ENCODE data around the gene HAUS8.

The HAUS8 gene

DNA sequence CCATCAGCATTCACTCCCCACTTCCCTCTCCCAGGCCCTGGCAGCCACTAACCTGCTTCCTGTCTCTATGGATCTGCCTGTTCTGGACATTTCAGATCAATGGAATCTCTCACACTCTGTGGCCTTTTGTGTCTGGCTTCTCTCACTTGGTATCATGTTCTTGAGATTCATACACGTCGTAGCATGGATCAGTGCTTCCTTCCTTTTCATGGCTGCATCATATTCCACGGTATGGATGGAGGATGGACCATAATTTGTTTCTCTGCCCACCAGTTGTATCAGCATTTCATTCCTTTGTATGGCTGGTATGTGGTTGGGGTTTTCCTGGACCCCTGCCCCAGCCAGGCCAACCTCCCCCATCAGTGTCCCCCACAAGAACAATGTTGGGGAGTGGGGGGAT lies 36.5 kb upstream of the HAUS8 start:
- H3K9me3 Mint-ChIP-seq: no peaks in the 10 kb centered on the region
- peaks cover 16% of the 10 kb centered on the region for H3K36me3 Mint-ChIP-seq (ENCODE audit: low read depth)
- no peak overlapping the region for H3K27ac Mint-ChIP-seq
- H3K27me3 Mint-ChIP-seq (ENCODE audit: low read depth): no peaks in the 10 kb centered on the region
- H3K4me3 Mint-ChIP-seq: no peak overlapping the region
- H3K4me1 Mint-ChIP-seq: peaks cover 14% of the 10 kb centered on the region
- TF ChIP-seq, protein P1, sequence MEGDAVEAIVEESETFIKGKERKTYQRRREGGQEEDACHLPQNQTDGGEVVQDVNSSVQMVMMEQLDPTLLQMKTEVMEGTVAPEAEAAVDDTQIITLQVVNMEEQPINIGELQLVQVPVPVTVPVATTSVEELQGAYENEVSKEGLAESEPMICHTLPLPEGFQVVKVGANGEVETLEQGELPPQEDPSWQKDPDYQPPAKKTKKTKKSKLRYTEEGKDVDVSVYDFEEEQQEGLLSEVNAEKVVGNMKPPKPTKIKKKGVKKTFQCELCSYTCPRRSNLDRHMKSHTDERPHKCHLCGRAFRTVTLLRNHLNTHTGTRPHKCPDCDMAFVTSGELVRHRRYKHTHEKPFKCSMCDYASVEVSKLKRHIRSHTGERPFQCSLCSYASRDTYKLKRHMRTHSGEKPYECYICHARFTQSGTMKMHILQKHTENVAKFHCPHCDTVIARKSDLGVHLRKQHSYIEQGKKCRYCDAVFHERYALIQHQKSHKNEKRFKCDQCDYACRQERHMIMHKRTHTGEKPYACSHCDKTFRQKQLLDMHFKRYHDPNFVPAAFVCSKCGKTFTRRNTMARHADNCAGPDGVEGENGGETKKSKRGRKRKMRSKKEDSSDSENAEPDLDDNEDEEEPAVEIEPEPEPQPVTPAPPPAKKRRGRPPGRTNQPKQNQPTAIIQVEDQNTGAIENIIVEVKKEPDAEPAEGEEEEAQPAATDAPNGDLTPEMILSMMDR (IDR thresholded peaks at IDR 0.05; ENCODE audit: unreplicated experiment in 3 of 3): no peak

DNA sequence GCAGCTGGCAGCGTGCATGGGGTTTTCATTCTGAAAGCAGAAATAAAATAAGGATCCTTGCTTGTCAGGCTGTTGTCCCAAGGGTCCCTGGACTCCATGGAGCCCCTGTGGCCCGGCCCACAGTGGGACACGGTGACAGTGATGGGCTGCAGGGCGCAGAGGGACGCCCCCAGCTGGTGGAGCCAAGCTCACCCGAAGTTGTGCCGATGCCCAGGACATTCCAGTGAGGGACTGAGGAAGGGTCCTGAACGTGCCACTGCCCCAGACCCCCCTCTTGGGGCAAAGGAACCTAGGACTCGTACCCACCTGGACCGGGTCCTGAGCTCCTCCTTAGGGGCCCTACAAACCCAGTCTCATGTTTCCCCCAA lies 35.3 kb upstream of the HAUS8 start:
- no peaks in the 10 kb centered on the region for H3K9me3 Mint-ChIP-seq
- peaks cover 14% of the 10 kb centered on the region for H3K4me1 Mint-ChIP-seq
- no peak overlapping the region for H3K4me3 Mint-ChIP-seq
- TF ChIP-seq, protein P1 (IDR thresholded peaks at IDR 0.05; ENCODE audit: unreplicated experiment in 3 of 3): no peak
- no peaks in the 10 kb centered on the region for H3K27me3 Mint-ChIP-seq (ENCODE audit: low read depth)
- peaks cover 22% of the 10 kb centered on the region for H3K36me3 Mint-ChIP-seq (ENCODE audit: low read depth)
- no peak overlapping the region for H3K27ac Mint-ChIP-seq

DNA sequence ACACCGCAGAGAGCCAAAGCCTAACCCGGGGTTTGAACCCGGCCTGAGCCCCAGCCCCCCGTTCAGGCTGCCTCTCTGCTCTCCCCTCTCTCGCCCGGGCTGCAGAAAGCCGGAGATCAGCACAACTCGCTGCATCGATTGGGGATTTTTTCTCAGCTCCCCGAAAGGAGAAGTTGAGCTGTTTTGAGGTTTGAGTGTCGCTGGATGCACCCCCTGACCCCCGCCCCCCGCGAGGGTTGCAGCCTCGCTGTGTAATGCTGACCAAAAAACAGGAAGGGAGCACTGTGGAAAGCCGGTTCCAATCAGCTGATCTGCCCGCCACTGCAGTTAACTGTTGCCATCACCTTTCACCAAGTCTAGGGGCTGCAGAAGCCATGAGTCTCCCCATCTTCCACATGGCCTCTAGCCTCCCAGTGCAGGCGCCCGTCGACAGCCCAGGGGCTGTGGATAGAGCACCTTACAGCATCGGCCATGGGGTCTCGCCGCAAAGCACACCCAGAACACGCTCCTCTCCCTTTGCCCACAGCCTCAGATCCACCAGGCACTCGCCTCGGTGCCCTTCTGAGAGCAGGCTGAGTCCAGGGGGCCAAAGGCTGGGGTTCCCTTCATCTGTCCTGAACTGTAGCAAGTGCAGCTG lies 34.8 kb upstream of the HAUS8 start:
- Mint-ChIP-seq H3K4me1 (peaks cover 14% of the 10 kb centered on the region), H3K4me3 (no peak overlapping the region), H3K9me3 (no peaks in the 10 kb centered on the region), H3K27me3 (ENCODE audit: low read depth) (no peaks in the 10 kb centered on the region), H3K27ac (no peak overlapping the region), H3K36me3 (ENCODE audit: low read depth) (peaks cover 22% of the 10 kb centered on the region)
- TF ChIP-seq, protein P1 (IDR thresholded peaks at IDR 0.05; ENCODE audit: unreplicated experiment in 3 of 3): no peak

DNA sequence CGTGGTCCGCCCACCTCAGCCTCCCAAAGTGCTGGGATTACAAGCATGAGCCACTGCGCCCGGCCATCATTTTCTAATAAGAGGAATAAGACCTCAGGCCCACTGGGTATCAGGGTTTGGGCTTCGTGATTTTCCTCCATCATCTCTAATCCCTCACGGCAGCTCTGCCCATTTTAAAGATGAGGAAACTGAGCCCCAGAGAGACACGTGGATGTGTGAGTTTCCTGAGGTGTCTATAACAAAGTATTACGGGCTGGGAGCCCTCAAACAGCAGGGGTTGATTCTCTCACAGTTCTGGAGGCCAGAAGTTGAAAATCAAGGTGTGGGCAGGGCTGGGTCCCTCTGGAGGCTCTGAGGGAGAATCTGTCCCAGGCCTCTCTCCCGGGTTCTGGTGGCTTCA lies 34.0 kb upstream of the HAUS8 start:
- H3K9me3 Mint-ChIP-seq: no peaks in the 10 kb centered on the region
- peaks cover 24% of the 10 kb centered on the region for H3K36me3 Mint-ChIP-seq (ENCODE audit: low read depth)
- TF ChIP-seq, protein P1 (IDR thresholded peaks at IDR 0.05; ENCODE audit: unreplicated experiment in 3 of 3): no peak
- H3K4me1 Mint-ChIP-seq: peaks cover 12% of the 10 kb centered on the region
- no peak overlapping the region for H3K27ac Mint-ChIP-seq
- no peak overlapping the region for H3K4me3 Mint-ChIP-seq
- no peaks in the 10 kb centered on the region for H3K27me3 Mint-ChIP-seq (ENCODE audit: low read depth)

DNA sequence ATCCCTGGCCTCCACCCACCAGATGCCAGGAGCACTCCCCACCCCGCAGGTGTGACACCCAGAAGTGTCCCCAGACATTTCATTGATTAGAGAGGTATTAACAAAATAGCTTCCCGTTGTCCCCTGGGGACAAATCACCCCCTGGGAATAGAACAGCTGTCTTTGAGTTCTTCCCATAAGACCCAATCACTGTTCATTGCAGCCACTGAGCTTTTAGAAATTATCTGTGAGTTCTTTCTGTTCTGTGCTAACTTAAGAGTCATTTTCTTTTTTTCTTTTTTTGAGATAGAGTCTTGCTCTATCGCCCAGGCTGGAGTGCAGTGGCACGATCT lies 33.2 kb upstream of the HAUS8 start:
- Mint-ChIP-seq H3K9me3 (no peaks in the 10 kb centered on the region), H3K4me3 (no peak overlapping the region), H3K27ac (peak overlapping the region in 2 of 3 experiments; percentile 14 to 38), H3K27me3 (ENCODE audit: low read depth) (no peaks in the 10 kb centered on the region), H3K36me3 (ENCODE audit: low read depth) (peaks cover 25% of the 10 kb centered on the region), H3K4me1 (peaks cover 8% of the 10 kb centered on the region)
- TF ChIP-seq, protein P1 (IDR thresholded peaks at IDR 0.05; ENCODE audit: unreplicated experiment in 3 of 3): no peak

Measured in nephron (organoid).